SK-N-MC (cell line): ENCODE results near the gene MACF1.
"Not testable (repeated sequence)": the region's sequence is repeated elsewhere in the genome, so short reads cannot be mapped to it uniquely, and the experiment has no call there.

Experiments
- DNase-seq: peaks from one replicate; pipeline ENCODE4 v3.0.0-alpha.2; 2011; ENCODE audit warnings: low read depth, low spot score
- H3K27ac ChIP-seq: fragments of 200-600 bp; sonication (generic); 2 replicates; pipeline ENCODE4 v1.5.1; 2016; ENCODE audit warnings: mixed run types
- H3K36me3 ChIP-seq: fragments of 200-600 bp; sonication (generic); 2 replicates; pipeline ENCODE4 v1.6.1; 2017; ENCODE audit warnings: antibody characterized with exemption, low read length, mixed read lengths; ENCODE audit not compliant: insufficient read depth
- H3K4me3 ChIP-seq: fragments of 200-600 bp; sonication (generic); 2 replicates; pipeline ENCODE4 v1.5.1; 2016
- H3K9ac ChIP-seq: fragments of 200-600 bp; sonication (generic); 2 replicates; pipeline ENCODE4 v1.8.0; 2017; ENCODE audit warnings: mixed run types, mixed read lengths; ENCODE audit not compliant: insufficient read length
- H3K9me3 ChIP-seq: fragments of 200-600 bp; sonication (generic); 2 replicates; pipeline ENCODE4 v1.6.1; 2017; ENCODE audit warnings: low read depth, mild to moderate bottlenecking, antibody characterized with exemption, low read length, moderate library complexity, mixed read lengths
- EZH2 ChIP-seq: fragments of 200-600 bp; sonication (generic); IDR thresholded peaks from one replicate; pipeline ENCODE4 v1.6.1; 2017; ENCODE audit warnings: antibody characterized with exemption
- FOXP2 ChIP-seq: optimal IDR thresholded peaks from 2 replicates; pipeline ENCODE3; 2011; ENCODE audit warnings: mild to moderate bottlenecking, moderate library complexity; ENCODE audit not compliant: insufficient read depth; ENCODE audit errors: extremely low read length, control extremely low read depth
- POLR2AphosphoS5 ChIP-seq: IDR thresholded peaks from 2 replicates; pipeline ENCODE4 v1.6.1; 2012; ENCODE audit warnings: mild to moderate bottlenecking, low read depth, low read length, borderline replicate concordance

Gene MACF1

GRCh38 chr1:39445573-39445972 lies 241.1 kb downstream of the MACF1 start:
- Histone ChIP-seq H3K9me3 (no peaks in the 10 kb centered on the region), H3K9ac (no peak overlapping the region), H3K36me3 (peaks cover 80% of the 10 kb centered on the region), H3K27ac (no peak overlapping the region), H3K4me3 (no peak overlapping the region)
- TF ChIP-seq POLR2AphosphoS5, result no peak
- no peak for TF ChIP-seq EZH2
- no peak for DNase-seq

GRCh38 chr1:39446986-39447567 lies 242.6 kb downstream of the MACF1 start:
- Histone ChIP-seq H3K9me3 (no peaks in the 10 kb centered on the region), H3K4me3 (no peak overlapping the region), H3K27ac (no peak overlapping the region), H3K36me3 (peaks cover 79% of the 10 kb centered on the region), H3K9ac (no peak overlapping the region)
- no peak for TF ChIP-seq FOXP2
- no peak for TF ChIP-seq EZH2
- no peak for TF ChIP-seq POLR2AphosphoS5
- DNase-seq, result no peak

GRCh38 chr1:39450041-39450440 lies 245.5 kb downstream of the MACF1 start:
- not testable (repeated sequence) for DNase-seq, H3K9ac ChIP-seq, H3K4me3 ChIP-seq, H3K9me3 ChIP-seq, H3K27ac ChIP-seq
- H3K36me3 ChIP-seq, result peaks cover 83% of the 10 kb centered on the region

GRCh38 chr1:39450956-39451606 lies 246.6 kb downstream of the MACF1 start:
- H3K27ac ChIP-seq, result no peak overlapping the region
- DNase-seq, result no peak

GRCh38 chr1:39452081-39452480 lies 247.6 kb downstream of the MACF1 start:
- H3K9ac ChIP-seq, result no peak overlapping the region
- no peak for DNase-seq
- no peak overlapping the region for H3K27ac ChIP-seq
- no peaks in the 10 kb centered on the region for H3K9me3 ChIP-seq
- peaks cover 87% of the 10 kb centered on the region for H3K36me3 ChIP-seq
- H3K4me3 ChIP-seq, result no peak overlapping the region
- no peak for TF ChIP-seq EZH2
- TF ChIP-seq POLR2AphosphoS5, result no peak
- TF ChIP-seq FOXP2, result no peak

More at GRCh38 chr1:39450956-39451606, 246.6 kb downstream of the MACF1 start:
- Histone ChIP-seq H3K9ac (no peak overlapping the region), H3K9me3 (no peaks in the 10 kb centered on the region), H3K36me3 (peaks cover 84% of the 10 kb centered on the region), H3K4me3 (no peak overlapping the region)
- no peak for TF ChIP-seq FOXP2
- TF ChIP-seq EZH2, result no peak
- TF ChIP-seq POLR2AphosphoS5, result no peak

- peaks cover 87% of the 10 kb centered on the region for H3K36me3 ChIP-seq
- H3K27ac ChIP-seq, result no peak overlapping the region
- TF ChIP-seq FOXP2 (no peak), POLR2AphosphoS5 (no peak), EZH2 (no peak)
These were observed 248.0 kb downstream of the MACF1 start for GRCh38 chr1:39452540-39452939.

GRCh38 chr1:39453603-39454002 lies 249.1 kb downstream of the MACF1 start:
- TF ChIP-seq EZH2, result no peak
- no peak for TF ChIP-seq FOXP2
- TF ChIP-seq POLR2AphosphoS5, result no peak
- Histone ChIP-seq H3K27ac (no peak overlapping the region), H3K36me3 (peaks cover 87% of the 10 kb centered on the region), H3K4me3 (no peak overlapping the region), H3K9ac (no peak overlapping the region), H3K9me3 (no peaks in the 10 kb centered on the region)
- no peak for DNase-seq

More at GRCh38 chr1:39452540-39452939, 248.0 kb downstream of the MACF1 start:
- DNase-seq, result no peak
- Histone ChIP-seq H3K4me3 (no peak overlapping the region), H3K9ac (no peak overlapping the region), H3K9me3 (no peaks in the 10 kb centered on the region)

GRCh38 chr1:39458991-39459390 lies 254.5 kb downstream of the MACF1 start:
- Histone ChIP-seq H3K27ac (no peak overlapping the region), H3K36me3 (peaks cover 90% of the 10 kb centered on the region), H3K4me3 (no peak overlapping the region), H3K9me3 (no peaks in the 10 kb centered on the region), H3K9ac (no peak overlapping the region)
- no peak for DNase-seq
- TF ChIP-seq POLR2AphosphoS5 (no peak), FOXP2 (no peak), EZH2 (no peak)

- Histone ChIP-seq H3K27ac (no peak overlapping the region), H3K9me3 (no peaks in the 10 kb centered on the region), H3K36me3 (peaks cover 64% of the 10 kb centered on the region), H3K4me3 (no peak overlapping the region), H3K9ac (no peak overlapping the region)
- TF ChIP-seq EZH2, result no peak
- no peak for TF ChIP-seq FOXP2
- no peak for TF ChIP-seq POLR2AphosphoS5
- no peak for DNase-seq
These were observed 257.6 kb downstream of the MACF1 start for GRCh38 chr1:39462074-39462473.
